OCI-LY7 (cell line): ENCODE results near the gene PFDN1. TPM values are rescaled to one million over a fixed set of nuclear protein-coding genes. Genes with fewer than 3 reads are reported as not detected.

Source experiments
- BruUV-seq: library from RNA; stranded (reverse); fragments of 400-500 nt; replicated peaks from 2 replicates; lab custom pipeline; 2021; lab: Mats Ljungman, UMichigan
- CTCF ChIA-PET: fragments of 300-600 bp; sonication (Branson Sonifier 250); formaldehyde crosslinking; loops from one replicate; lab custom pipeline; 2022; ENCODE audit warnings: antibody characterized with exemption; ENCODE audit not compliant: unreplicated experiment; lab: Charles Lee
- POLR2A ChIA-PET: fragments of 300-600 bp; sonication (Branson Sonifier 250); formaldehyde crosslinking; loops from one replicate; lab custom pipeline; 2022; ENCODE audit warnings: antibody characterized with exemption; lab: Charles Lee
- DNase-seq: peaks from one replicate; pipeline ENCODE4 v3.0.0-alpha.2; 2015; ENCODE audit warnings: low spot score
- H2AFZ ChIP-seq: fragments of 200-600 bp; sonication (generic), shearing (Covaris generic); 2 replicates; pipeline ENCODE4 v1.6.1; 2014; ENCODE audit warnings: mild to moderate bottlenecking, antibody characterized with exemption, low read length, moderate library complexity
- H3K27ac ChIP-seq: fragments of 200-600 bp; sonication (generic); 2 replicates; pipeline ENCODE4 v1.5.1; 2014; ENCODE audit warnings: mixed run types, low read depth, mild to moderate bottlenecking, moderate library complexity, low read length, inconsistent platforms; ENCODE audit not compliant: poor library complexity, severe bottlenecking
- H3K36me3 ChIP-seq: fragments of 200-600 bp; sonication (generic); 2 replicates; pipeline ENCODE4 v1.6.1; 2014; ENCODE audit warnings: mild to moderate bottlenecking, antibody characterized with exemption, low read length, moderate library complexity, mixed read lengths; ENCODE audit not compliant: insufficient read depth
- H3K4me1 ChIP-seq: fragments of 200-600 bp; sonication (generic); 2 replicates; pipeline ENCODE4 v1.5.1; 2014; ENCODE audit warnings: mild to moderate bottlenecking, low read length; ENCODE audit not compliant: insufficient read depth, poor library complexity, severe bottlenecking
- H3K4me2 ChIP-seq: fragments of 200-600 bp; sonication (generic); 2 replicates; pipeline ENCODE4 v1.6.1; 2014; ENCODE audit warnings: mild to moderate bottlenecking, low read length
- H3K4me3 ChIP-seq: fragments of 200-600 bp; sonication (generic); 2 replicates; pipeline ENCODE4 v1.5.1; 2014; ENCODE audit warnings: mild to moderate bottlenecking, low read depth, low read length; ENCODE audit not compliant: poor library complexity, severe bottlenecking
- H3K79me2 ChIP-seq: fragments of 200-600 bp; sonication (generic); 2 replicates; pipeline ENCODE4 v1.6.1; 2016; ENCODE audit warnings: low read depth, mild to moderate bottlenecking, low read length, moderate library complexity, mixed read lengths; ENCODE audit not compliant: insufficient read depth
- H3K9me2 ChIP-seq: fragments of 200-600 bp; sonication (generic); 2 replicates; pipeline ENCODE4 v1.6.1; 2016; ENCODE audit warnings: mild to moderate bottlenecking, low read length, mixed read lengths; ENCODE audit not compliant: insufficient read depth
- H3K9me3 ChIP-seq: fragments of 200-600 bp; sonication (generic); 2 replicates; pipeline ENCODE4 v1.6.1; 2014; ENCODE audit warnings: mild to moderate bottlenecking, mixed run types, low read length, mixed read lengths
- H4K20me1 ChIP-seq: fragments of 200-600 bp; sonication (generic); 2 replicates; pipeline ENCODE4 v1.6.1; 2014; ENCODE audit warnings: mild to moderate bottlenecking, antibody characterized with exemption, low read length, moderate library complexity, mixed read lengths; ENCODE audit not compliant: insufficient read depth
- CTCF ChIP-seq: fragments of 200-600 bp; sonication (generic); conservative IDR thresholded peaks from 2 replicates; pipeline ENCODE4 v1.5.1; 2014; ENCODE audit warnings: mild to moderate bottlenecking, antibody characterized with exemption, low read length, moderate library complexity, mixed read lengths
- EZH2phosphoT487 ChIP-seq: fragments of 200-600 bp; sonication (generic); IDR thresholded peaks from 2 replicates; pipeline ENCODE4 v1.6.1; 2018; ENCODE audit warnings: low read depth, borderline replicate concordance, mild to moderate bottlenecking, mixed run types, antibody characterized with exemption, low read length, moderate library complexity, mixed read lengths
- intact Hi-C: fragments of 100-400 bp; cut with micrococcal nuclease; formaldehyde crosslinking; loops from one replicate; pipeline ENCODE4 v1.10.0; 2022; ENCODE audit not compliant: unreplicated experiment
- total RNA-seq, 2 experiments: library from RNA; depleted of rRNA in 1 of 2; stranded (reverse); fragments of >200 nt in 1 of 2; shearing (Covaris generic) in 1 of 2; gene quantifications; 2 replicates each; pipeline ENCODE4 v1.2.3, GENCODE V29; 2014 to 2022

The PFDN1 gene
- total RNA-seq, 2 experiments from 2014 or later, result 51.3 to 73.9 TPM

GRCh38 chr5:140339636-140340035, 36.7 kb upstream of the PFDN1 start:
- no peak overlapping the region for H2AFZ ChIP-seq
- no peak for DNase-seq
- H3K27ac ChIP-seq, result no peak overlapping the region
- POLR2A ChIA-PET, result interaction anchor here (1.3 kb wide), 1 partner anchor 12 kb away, joined by 5 read pairs; no protein-coding TSS in a partner anchor
- H3K4me2 ChIP-seq, result no peak overlapping the region
- H3K4me1 ChIP-seq, result peaks cover 39% of the 10 kb centered on the region
- no peaks in the 10 kb centered on the region for H3K9me2 ChIP-seq
- TF ChIP-seq EZH2phosphoT487 (no peak), CTCF (no peak)
- no peaks in the 10 kb centered on the region for H4K20me1 ChIP-seq
- H3K79me2 ChIP-seq, result no peaks in the 10 kb centered on the region
- CTCF ChIA-PET, result no interaction called here
- H3K4me3 ChIP-seq, result no peak overlapping the region
- peaks cover 3% of the 10 kb centered on the region; the same call in 1 of the 2 replicates for H3K36me3 ChIP-seq
- H3K9me3 ChIP-seq, result no peaks in the 10 kb centered on the region
- no TSS peak for BruUV-seq
- intact Hi-C loops, result no loop called here

- CTCF ChIA-PET, result no interaction called here
- BruUV-seq, result no TSS peak
Measured at GRCh38 chr5:140338908-140339307, 36.0 kb upstream of the PFDN1 start.

GRCh38 chr5:140338336-140338735, 35.4 kb upstream of the PFDN1 start:
- intact Hi-C loops, result no loop called here
- H4K20me1 ChIP-seq, result no peaks in the 10 kb centered on the region
- DNase-seq, result no peak
- no peak overlapping the region for H3K27ac ChIP-seq
- BruUV-seq, result no TSS peak
- H3K9me2 ChIP-seq, result no peaks in the 10 kb centered on the region
- H3K9me3 ChIP-seq, result no peaks in the 10 kb centered on the region
- H3K4me2 ChIP-seq, result no peak overlapping the region
- H2AFZ ChIP-seq, result no peak overlapping the region
- no peaks in the 10 kb centered on the region for H3K79me2 ChIP-seq
- no peak overlapping the region for H3K4me3 ChIP-seq
- POLR2A ChIA-PET, result interaction anchor here (1.0 to 1.1 kb wide), 2 partner anchors 8 to 101 kb away, joined by 3 read pairs; partner anchors contain the start of gene HBEGF
- TF ChIP-seq EZH2phosphoT487 (no peak), CTCF (no peak)
- CTCF ChIA-PET, result no interaction called here
- peaks cover 29% of the 10 kb centered on the region for H3K4me1 ChIP-seq
- H3K36me3 ChIP-seq, result peaks cover 3% of the 10 kb centered on the region; the same call in 1 of the 2 replicates

More at GRCh38 chr5:140338908-140339307, 36.0 kb upstream of the PFDN1 start:
- H3K9me3 ChIP-seq, result no peaks in the 10 kb centered on the region
- no peak overlapping the region for H3K27ac ChIP-seq
- TF ChIP-seq EZH2phosphoT487, result no peak
- H4K20me1 ChIP-seq, result no peaks in the 10 kb centered on the region
- no peak overlapping the region for H2AFZ ChIP-seq
- POLR2A ChIA-PET, result interaction anchor here (1.1 kb wide), 1 partner anchor 101 kb away, joined by 3 read pairs; no protein-coding TSS in a partner anchor
- H3K79me2 ChIP-seq, result no peaks in the 10 kb centered on the region
- H3K4me2 ChIP-seq, result no peak overlapping the region
- no peak for DNase-seq
- no peak overlapping the region for H3K4me3 ChIP-seq
- intact Hi-C loops, result no loop called here
- no peaks in the 10 kb centered on the region for H3K9me2 ChIP-seq
- peaks cover 34% of the 10 kb centered on the region for H3K4me1 ChIP-seq
- peaks cover 3% of the 10 kb centered on the region; the same call in 1 of the 2 replicates for H3K36me3 ChIP-seq
